MCF 10A (cell line): ENCODE measurements around the gene GADD45A. TPM values are rescaled to one million over a fixed set of nuclear protein-coding genes. Genes with fewer than 3 reads are reported as not detected.
A peak's percentile ranks its signal among the peaks of the same experiment; 100 is the strongest.

Source experiments
- BruUV-seq: library from RNA; stranded (reverse); fragments of 400-500 nt; replicated peaks from 2 replicates; lab custom pipeline; 2021; lab: Mats Ljungman, UMichigan
- CTCF ChIA-PET: fragments of 300-600 bp; sonication (Branson Sonifier 250); formaldehyde crosslinking; extraction: SDS; loops from one replicate; lab custom pipeline; 2021; ENCODE audit warnings: antibody characterized with exemption, inconsistent platforms; lab: Yijun Ruan, JAX
- POLR2A ChIA-PET: fragments of 300-600, 350-650 bp; sonication (Branson Sonifier 250); formaldehyde crosslinking; extraction: SDS; loops from one replicate; lab custom pipeline; 2020; ENCODE audit warnings: antibody characterized with exemption, inconsistent platforms; lab: Yijun Ruan, JAX
- DNase-seq: peaks from one replicate; pipeline ENCODE4 v3.0.0-alpha.2; 2018; ENCODE audit not compliant: unreplicated experiment
- H3K27ac Mint-ChIP-seq: one replicate; pipeline ENCODE4 v1.8.0; 2022; ENCODE audit warnings: mild to moderate bottlenecking, low read depth, mixed read lengths; ENCODE audit not compliant: unreplicated experiment
- H3K27me3 Mint-ChIP-seq: one replicate; pipeline ENCODE4 v1.8.0; 2022; ENCODE audit warnings: mixed read lengths; ENCODE audit not compliant: insufficient read depth, unreplicated experiment
- H3K36me3 Mint-ChIP-seq: one replicate; pipeline ENCODE4 v1.8.0; 2022; ENCODE audit warnings: mild to moderate bottlenecking, moderate library complexity, mixed read lengths; ENCODE audit not compliant: insufficient read depth, unreplicated experiment
- H3K4me1 Mint-ChIP-seq: one replicate; pipeline ENCODE4 v1.8.0; 2022; ENCODE audit warnings: mixed read lengths; ENCODE audit not compliant: insufficient read depth, unreplicated experiment
- H3K4me3 Mint-ChIP-seq: one replicate; pipeline ENCODE4 v1.8.0; 2022; ENCODE audit warnings: mild to moderate bottlenecking, moderate library complexity, mixed read lengths; ENCODE audit not compliant: unreplicated experiment
- H3K9me3 Mint-ChIP-seq: one replicate; pipeline ENCODE4 v1.8.0; 2022; ENCODE audit warnings: mixed read lengths; ENCODE audit not compliant: unreplicated experiment
- intact Hi-C: fragments of 100-400 bp; cut with micrococcal nuclease; formaldehyde crosslinking; loops from 2 replicates; pipeline ENCODE4 v1.14.1; 2022
- total RNA-seq: library from RNA; stranded (reverse); gene quantifications from 2 replicates; pipeline ENCODE4 v1.2.3, GENCODE V29; 2022
- TF ChIP-seq, protein P1 (sequence below): fragments of 200-600 bp; IDR thresholded peaks from one replicate; pipeline ENCODE4 v1.8.0; 2022; ENCODE audit warnings: antibody characterized with exemption, mild to moderate bottlenecking; ENCODE audit not compliant: unreplicated experiment

GADD45A gene
- total RNA-seq, 1 experiment from 2014 or later: 225 TPM

DNA sequence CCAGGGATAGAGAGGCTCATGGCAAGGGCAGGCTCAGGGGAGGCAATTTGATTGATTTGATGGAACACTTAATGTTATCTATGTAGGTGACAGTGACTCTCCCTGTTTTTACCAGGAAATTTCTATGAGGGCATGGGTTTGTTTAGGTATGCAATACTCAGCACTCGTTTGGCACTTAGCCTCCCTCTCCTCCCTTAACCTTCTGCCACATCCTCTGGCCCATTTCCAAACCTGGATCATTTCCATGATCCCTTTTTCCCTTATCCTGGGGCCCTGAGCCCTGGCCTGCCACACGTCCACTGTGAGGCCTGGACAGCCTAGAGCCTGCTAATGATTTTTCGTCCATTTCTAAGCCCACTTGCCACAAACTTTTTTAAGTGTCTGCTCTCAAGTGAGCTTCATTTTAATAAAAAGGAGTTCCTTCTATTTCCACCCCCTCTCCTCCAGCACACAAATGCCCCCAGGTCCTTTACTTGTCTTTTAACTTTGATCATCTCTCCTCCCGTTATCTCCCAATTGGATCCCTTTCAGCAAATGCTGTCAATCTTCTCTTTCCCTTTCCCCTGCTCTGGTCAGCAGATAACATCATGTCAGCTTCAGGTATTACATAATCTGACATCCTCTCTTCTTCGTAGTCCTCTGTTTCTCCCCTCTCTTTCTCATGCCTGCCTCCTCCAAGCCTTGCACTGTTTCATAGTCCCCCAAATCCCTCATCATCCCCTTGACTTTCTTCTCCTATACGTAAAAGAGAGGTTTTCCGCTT lies 37.8 kb upstream of the GADD45A start:
- Mint-ChIP-seq H3K9me3 (no peaks in the 10 kb centered on the region), H3K4me1 (no peaks in the 10 kb centered on the region), H3K27ac (no peak overlapping the region), H3K27me3 (no peaks in the 10 kb centered on the region), H3K36me3 (no peaks in the 10 kb centered on the region), H3K4me3 (no peak overlapping the region)
- POLR2A ChIA-PET: interaction anchor here (1.0 to 2.4 kb wide), 4 partner anchors 9 to 86 kb away, joined by 3 to 11 read pairs (median 7); partner anchors contain the start of gene GADD45A
- intact Hi-C loops: no loop called here
- peak; percentile 87 for DNase-seq
- CTCF ChIA-PET: interaction anchor here (0.7 kb wide), 1 partner anchor 9 kb away, joined by 4 read pairs; no protein-coding TSS in a partner anchor
- BruUV-seq: no TSS peak
- TF ChIP-seq, protein P1, sequence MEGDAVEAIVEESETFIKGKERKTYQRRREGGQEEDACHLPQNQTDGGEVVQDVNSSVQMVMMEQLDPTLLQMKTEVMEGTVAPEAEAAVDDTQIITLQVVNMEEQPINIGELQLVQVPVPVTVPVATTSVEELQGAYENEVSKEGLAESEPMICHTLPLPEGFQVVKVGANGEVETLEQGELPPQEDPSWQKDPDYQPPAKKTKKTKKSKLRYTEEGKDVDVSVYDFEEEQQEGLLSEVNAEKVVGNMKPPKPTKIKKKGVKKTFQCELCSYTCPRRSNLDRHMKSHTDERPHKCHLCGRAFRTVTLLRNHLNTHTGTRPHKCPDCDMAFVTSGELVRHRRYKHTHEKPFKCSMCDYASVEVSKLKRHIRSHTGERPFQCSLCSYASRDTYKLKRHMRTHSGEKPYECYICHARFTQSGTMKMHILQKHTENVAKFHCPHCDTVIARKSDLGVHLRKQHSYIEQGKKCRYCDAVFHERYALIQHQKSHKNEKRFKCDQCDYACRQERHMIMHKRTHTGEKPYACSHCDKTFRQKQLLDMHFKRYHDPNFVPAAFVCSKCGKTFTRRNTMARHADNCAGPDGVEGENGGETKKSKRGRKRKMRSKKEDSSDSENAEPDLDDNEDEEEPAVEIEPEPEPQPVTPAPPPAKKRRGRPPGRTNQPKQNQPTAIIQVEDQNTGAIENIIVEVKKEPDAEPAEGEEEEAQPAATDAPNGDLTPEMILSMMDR: no peak

DNA sequence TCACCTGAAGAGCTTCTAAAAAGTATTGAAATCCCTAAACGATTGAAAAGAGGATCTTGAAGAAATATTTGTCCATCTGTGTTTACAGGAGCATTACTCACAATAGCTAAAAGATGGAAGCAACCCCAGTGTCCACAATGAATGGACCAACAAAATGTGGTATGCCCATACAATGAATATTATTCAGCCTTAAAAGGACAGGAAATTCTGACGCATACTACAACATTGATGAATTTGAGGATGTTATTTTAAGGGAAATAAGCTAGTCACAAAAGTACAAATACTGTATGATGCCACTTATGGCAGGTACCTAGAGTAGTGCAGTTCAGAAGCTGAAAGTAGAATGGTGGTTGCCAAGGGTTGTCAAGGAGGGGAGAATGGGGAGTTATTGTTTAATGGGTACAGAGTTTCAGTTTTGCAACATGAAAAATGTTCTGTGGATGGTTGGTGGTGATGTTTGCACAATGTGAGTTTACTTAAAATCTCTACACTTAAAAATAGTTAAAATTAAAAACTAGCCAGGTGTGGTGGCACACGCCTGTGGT lies 37.1 kb upstream of the GADD45A start:
- no peaks in the 10 kb centered on the region for H3K27me3 Mint-ChIP-seq
- no peak for DNase-seq
- H3K27ac Mint-ChIP-seq: no peak overlapping the region
- CTCF ChIA-PET: interaction anchor here (0.6 to 0.7 kb wide), 2 partner anchors 9 to 10 kb away, joined by 3 to 4 read pairs; no protein-coding TSS in a partner anchor
- H3K4me1 Mint-ChIP-seq: peaks cover under 1% of the 10 kb centered on the region
- no TSS peak for BruUV-seq
- H3K9me3 Mint-ChIP-seq: no peaks in the 10 kb centered on the region
- no peak overlapping the region for H3K4me3 Mint-ChIP-seq
- intact Hi-C loops: no loop called here
- POLR2A ChIA-PET: interaction anchor here (1.0 to 2.4 kb wide), 4 partner anchors 10 to 87 kb away, joined by 3 to 11 read pairs (median 7); partner anchors contain the start of gene GADD45A
- H3K36me3 Mint-ChIP-seq: no peaks in the 10 kb centered on the region
- TF ChIP-seq, protein P1: no peak

DNA sequence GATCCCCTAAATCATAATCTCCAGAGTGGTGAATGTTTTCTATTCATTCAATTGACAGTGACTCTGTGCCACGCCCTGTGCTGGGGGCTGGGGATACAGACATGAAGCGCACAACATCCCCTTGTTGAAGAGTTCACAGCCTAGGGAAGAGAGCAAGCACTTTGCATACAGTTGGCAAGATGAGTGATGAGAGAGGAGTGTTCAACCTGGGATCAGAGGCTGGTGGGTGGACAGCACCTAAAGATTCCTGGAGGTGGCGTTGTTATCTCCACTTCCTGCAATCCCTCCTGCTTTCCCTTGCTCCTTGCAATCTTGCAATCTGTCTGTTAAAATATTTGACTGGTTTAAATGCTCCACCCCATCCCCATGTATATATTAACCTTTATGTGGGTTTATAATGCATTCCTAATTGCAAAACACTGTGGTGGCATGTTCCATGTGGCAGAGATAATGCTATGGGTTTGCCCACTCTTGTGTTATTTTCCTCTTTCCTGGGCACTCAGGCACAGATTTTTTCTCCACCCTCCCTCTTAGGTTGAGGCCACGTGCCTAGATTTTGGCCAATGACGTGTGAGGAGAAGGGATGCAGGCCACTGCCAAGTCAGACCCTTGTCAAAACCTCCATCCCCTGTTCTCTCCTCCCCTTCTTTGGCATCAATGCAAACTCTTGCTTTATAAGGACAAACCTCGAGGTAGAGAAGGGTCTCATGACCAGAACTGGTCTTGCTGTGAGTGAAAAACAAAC lies 36.2 kb upstream of the GADD45A start:
- H3K4me3 Mint-ChIP-seq: no peak overlapping the region
- ChIA-PET CTCF (no interaction called here), POLR2A (interaction anchor here (0.9 to 2.4 kb wide), 2 partner anchors 8 to 34 kb away, joined by 3 to 11 read pairs; no protein-coding TSS in a partner anchor)
- BruUV-seq: no TSS peak
- H3K9me3 Mint-ChIP-seq: no peaks in the 10 kb centered on the region
- no peak overlapping the region for H3K27ac Mint-ChIP-seq
- peaks cover 8% of the 10 kb centered on the region for H3K4me1 Mint-ChIP-seq
- intact Hi-C loops: no loop called here
- H3K36me3 Mint-ChIP-seq: no peaks in the 10 kb centered on the region
- TF ChIP-seq, protein P1: no peak
- no peaks in the 10 kb centered on the region for H3K27me3 Mint-ChIP-seq
- no peak for DNase-seq
